Measurements from ENCODE around the gene WDR33.
A peak's percentile ranks its signal among the peaks of the same experiment; 100 is the strongest.

GRCh38 chr2:127651971-127652550, 158.9 kb downstream of the WDR33 start:
- TF ChIP-seq CTCF (IDR thresholded peaks at IDR 0.05): no peak
- no peak for TF ChIP-seq POLR2A (IDR thresholded peaks at IDR 0.05; ENCODE audit: low read depth)
- TF ChIP-seq EP300 (IDR thresholded peaks at IDR 0.05): peak; percentile 23
- peak; percentile 80 to 86 for TF ChIP-seq POLR2AphosphoS5 (IDR thresholded peaks at IDR 0.05)
